HG02852 (cell line): ENCODE results near the gene SDHAF1.
"Not testable (repeated sequence)": the region's sequence is repeated elsewhere in the genome, so short reads cannot be mapped to it uniquely, and the experiment has no call there.

ENCODE experiments used
- ATAC-seq: cut with Tn5 transposase; IDR thresholded peaks from one replicate; pipeline ENCODE4 v1.9.1; 2021; ENCODE audit warnings: mild to moderate bottlenecking, moderate library complexity; ENCODE audit not compliant: unreplicated experiment

SDHAF1 gene

GRCh38 chr19:35995048-35995993 is at the start of gene SDHAF1:
SDHAF1 (plus strand) TSS chr19:35995188; CDS start chr19:35995275, 87 bp downstream.
- ATAC-seq, result peak; percentile 83

GRCh38 chr19:35946203-35946602 is 48.8 kb upstream of the SDHAF1 start:
- no peak for ATAC-seq

- ATAC-seq, result no peak
Measured at GRCh38 chr19:35949131-35949530, 45.9 kb upstream of the SDHAF1 start.

- no peak for ATAC-seq
Measured at GRCh38 chr19:35955881-35956634, 38.9 kb upstream of the SDHAF1 start.

GRCh38 chr19:35957411-35957810 is 37.6 kb upstream of the SDHAF1 start:
- not testable (repeated sequence) for ATAC-seq

GRCh38 chr19:35958660-35959039 is 36.3 kb upstream of the SDHAF1 start:
- ATAC-seq, result no peak

GRCh38 chr19:35959040-35959967 is 35.7 kb upstream of the SDHAF1 start:
- ATAC-seq, result no peak

GRCh38 chr19:35959968-35960320 is 35.0 kb upstream of the SDHAF1 start:
- no peak for ATAC-seq

- no peak for ATAC-seq
Measured at GRCh38 chr19:35960432-35960972, 34.5 kb upstream of the SDHAF1 start.

GRCh38 chr19:35963514-35963913 is 31.5 kb upstream of the SDHAF1 start:
- no peak for ATAC-seq

GRCh38 chr19:35966771-35967170 is 28.2 kb upstream of the SDHAF1 start:
- no peak for ATAC-seq

- ATAC-seq, result no peak
Measured at GRCh38 chr19:35973487-35973886, 21.5 kb upstream of the SDHAF1 start.

GRCh38 chr19:35975608-35976214 is 19.3 kb upstream of the SDHAF1 start:
- ATAC-seq, result no peak

- ATAC-seq, result no peak
Measured at GRCh38 chr19:35977446-35978222, 17.4 kb upstream of the SDHAF1 start.

- ATAC-seq, result no peak
Measured at GRCh38 chr19:35978271-35978670, 16.7 kb upstream of the SDHAF1 start.

- no peak for ATAC-seq
Measured at GRCh38 chr19:35978832-35979365, 16.1 kb upstream of the SDHAF1 start.

GRCh38 chr19:35980997-35981396 is 14.0 kb upstream of the SDHAF1 start:
- not testable (repeated sequence) for ATAC-seq

GRCh38 chr19:35983177-35983576 is 11.8 kb upstream of the SDHAF1 start:
- no peak for ATAC-seq

GRCh38 chr19:35986111-35986510 is 8.9 kb upstream of the SDHAF1 start:
- ATAC-seq, result no peak
